Ecto neural progenitor cell (in vitro differentiated cells): ENCODE measurements around the gene KANTR.
"Not testable (repeated sequence)": the region's sequence is repeated elsewhere in the genome, so short reads cannot be mapped to it uniquely, and the experiment has no call there.

Experiments
- DNase-seq: peaks from one replicate; pipeline ENCODE4 v3.0.0-alpha.2; 2018; ENCODE audit warnings: low spot score

KANTR gene

GRCh38 chrX:53128097-53128749 lies 34.3 kb downstream of the KANTR start:
- DNase-seq: no peak

- DNase-seq: no peak
Measured at GRCh38 chrX:53133400-53133799, 39.5 kb downstream of the KANTR start.

GRCh38 chrX:53135581-53135980 lies 41.6 kb downstream of the KANTR start:
- DNase-seq: no peak

- no peak for DNase-seq
Measured at GRCh38 chrX:53153581-53153980, 59.6 kb downstream of the KANTR start.

- no peak for DNase-seq
Measured at GRCh38 chrX:53155512-53156206, 61.7 kb downstream of the KANTR start.

GRCh38 chrX:53156207-53156596 lies 62.3 kb downstream of the KANTR start:
- no peak for DNase-seq

- no peak for DNase-seq
Measured at GRCh38 chrX:53159184-53159583, 65.2 kb downstream of the KANTR start.

- no peak for DNase-seq
Measured at GRCh38 chrX:53160297-53160983, 66.5 kb downstream of the KANTR start.

GRCh38 chrX:53163436-53163835 lies 69.5 kb downstream of the KANTR start:
- DNase-seq: no peak

GRCh38 chrX:53164566-53164965 lies 70.6 kb downstream of the KANTR start:
- DNase-seq: not testable (repeated sequence)

- DNase-seq: no peak
Measured at GRCh38 chrX:53166103-53166502, 72.2 kb downstream of the KANTR start.

- no peak for DNase-seq
Measured at GRCh38 chrX:53171356-53171755, 77.4 kb downstream of the KANTR start.
